Ecto neural progenitor cell (in vitro differentiated cells): Measurements from ENCODE around the gene BMP6.

Experiments
- DNase-seq: peaks from one replicate; pipeline ENCODE4 v3.0.0-alpha.2; 2018; ENCODE audit warnings: low spot score

Gene BMP6

DNA sequence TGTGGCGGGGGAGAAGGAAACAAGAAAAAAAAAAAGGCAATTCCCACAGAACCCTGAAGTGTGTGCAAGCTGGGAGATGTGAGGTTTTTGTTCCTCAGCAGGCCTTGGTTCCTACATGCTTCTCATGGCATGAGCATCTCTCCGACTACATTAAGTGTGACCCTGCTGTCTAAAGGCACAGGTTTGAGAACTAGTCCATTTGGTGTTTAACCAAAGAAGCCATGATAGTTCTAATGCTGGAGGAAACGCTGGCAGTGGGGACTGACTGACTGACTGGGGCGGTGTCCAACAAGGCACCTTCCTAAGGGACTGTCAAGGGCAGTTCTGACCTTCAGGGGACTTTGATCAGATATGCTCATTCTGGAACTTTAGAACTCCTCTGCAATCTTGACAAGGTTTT lies 180.8 kb downstream of the BMP6 start:
- no peak for DNase-seq

DNA sequence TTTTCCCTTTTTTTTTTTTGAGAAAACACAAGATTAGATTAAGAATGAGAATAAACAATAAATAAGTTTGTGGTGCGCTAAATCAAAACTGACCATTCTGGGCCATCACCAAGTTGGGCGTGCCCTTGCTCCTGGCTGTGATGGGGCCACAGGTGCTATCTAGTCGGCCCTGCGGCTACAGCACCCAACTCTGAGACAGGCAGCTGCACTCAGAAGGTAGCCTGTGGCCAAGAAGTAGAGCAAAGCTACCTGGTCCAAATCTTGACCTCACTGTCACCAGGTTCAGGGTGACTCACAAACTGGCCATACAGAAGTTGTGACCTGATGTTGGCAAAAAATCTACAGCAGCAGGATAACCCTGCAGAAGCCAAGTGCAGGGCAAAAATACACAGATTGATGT lies 181.3 kb downstream of the BMP6 start:
- DNase-seq = no peak

DNA sequence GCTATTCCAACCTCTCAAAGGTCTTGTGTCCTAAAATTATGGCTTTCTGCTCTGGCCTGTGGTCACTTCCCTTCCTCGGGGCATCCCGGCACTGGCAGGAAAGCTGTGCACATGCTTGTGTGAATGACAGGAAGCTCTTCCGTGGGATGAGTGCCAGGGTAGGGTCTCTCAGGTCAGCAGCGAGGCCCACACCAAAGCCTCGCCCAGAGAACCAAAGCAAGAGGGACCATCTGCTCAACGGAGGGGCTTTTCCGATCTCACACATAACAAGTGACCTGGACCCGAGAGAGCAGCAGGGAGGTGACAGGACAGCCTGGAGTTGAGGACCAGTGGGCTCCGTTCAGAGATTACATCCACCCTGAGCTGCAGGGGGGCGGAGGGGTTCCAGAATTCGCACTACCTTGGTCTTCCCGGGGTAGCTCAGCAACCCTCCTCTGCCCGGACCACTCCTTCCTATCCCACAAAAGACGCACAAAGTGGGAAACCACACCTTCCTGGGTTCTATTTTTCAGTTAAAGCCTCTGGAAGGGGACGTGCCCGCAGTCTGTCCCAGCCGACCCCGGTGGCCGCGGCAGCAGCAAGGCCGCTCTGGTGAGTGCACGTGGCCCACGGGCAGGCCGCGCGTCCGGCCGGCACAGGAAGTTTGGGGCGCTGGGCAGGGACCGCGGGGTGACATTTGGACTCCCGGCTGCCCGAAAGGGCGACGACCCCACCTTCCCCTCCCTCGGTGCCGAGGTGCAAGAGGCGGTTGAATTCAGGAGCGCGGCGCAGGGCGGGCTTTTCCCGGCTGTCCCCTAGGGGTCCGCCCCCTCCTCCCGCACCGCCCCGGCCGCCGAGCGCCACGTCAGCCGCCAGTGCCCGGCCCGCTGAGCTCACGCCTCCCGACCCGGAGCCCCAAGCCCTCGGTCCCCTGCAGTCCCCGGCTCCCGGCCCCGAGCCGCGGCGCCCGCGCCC lies 183.7 kb downstream of the BMP6 start:
- peak; percentile 79 for DNase-seq

DNA sequence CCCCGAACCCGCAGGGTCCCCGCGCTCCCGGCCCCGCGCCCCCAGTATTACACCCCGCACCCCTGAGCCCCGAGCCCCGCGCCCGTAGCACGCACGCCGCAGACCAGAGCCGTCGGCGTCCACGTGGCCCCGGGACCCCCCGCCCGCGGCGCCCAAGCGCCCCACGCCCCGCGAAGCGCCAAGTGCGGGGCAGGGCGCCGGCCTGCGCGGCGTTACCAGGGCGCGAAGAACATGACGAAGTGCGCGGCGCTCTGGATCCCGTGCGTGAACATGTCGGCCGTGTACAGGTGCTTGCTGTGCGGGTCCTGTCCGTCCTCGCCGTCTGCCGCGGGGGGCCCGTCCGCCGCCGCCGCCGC lies 184.4 kb downstream of the BMP6 start:
- DNase-seq = no peak

DNA sequence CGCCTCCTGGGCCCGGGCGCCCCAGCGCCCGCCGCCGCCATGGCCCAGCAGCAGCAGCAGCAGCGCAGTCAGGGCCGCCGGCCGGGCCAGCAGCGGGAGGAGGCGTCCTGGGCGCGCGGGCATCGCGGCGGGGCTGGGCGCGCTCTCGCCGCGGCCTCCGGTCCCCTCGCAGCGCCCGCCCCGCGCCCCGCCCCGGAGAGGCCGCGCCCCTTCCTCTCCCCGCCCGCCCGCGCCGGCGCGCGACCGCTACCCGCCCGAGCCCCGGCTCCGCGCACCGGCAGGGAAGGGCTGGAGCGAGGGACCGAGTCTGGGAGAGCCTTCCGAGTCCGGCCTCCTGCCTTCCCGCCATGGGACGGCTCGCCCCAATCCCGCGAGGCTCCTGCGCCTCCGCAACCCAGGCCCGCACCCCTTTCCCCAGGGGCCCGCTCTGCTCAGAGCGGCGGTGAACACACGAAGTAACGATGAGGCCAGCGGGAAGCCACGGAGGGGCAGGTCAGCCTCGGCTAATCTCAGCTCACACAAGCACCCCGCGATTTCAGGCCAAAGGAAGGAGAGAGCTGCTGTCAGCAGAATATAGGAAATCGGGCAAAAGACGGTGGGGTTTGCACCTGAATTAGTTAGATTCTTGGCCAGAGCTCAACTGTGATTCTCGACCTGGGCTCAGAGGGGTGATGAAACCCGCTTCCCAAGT lies 184.9 kb downstream of the BMP6 start, which contains the start of gene TXNDC5:
TXNDC5 (minus strand) TSS at position 135 of the 691 bp plus-strand sequence; CDS start at position 123, 12 bp downstream.
- peak; percentile 89 for DNase-seq

DNA sequence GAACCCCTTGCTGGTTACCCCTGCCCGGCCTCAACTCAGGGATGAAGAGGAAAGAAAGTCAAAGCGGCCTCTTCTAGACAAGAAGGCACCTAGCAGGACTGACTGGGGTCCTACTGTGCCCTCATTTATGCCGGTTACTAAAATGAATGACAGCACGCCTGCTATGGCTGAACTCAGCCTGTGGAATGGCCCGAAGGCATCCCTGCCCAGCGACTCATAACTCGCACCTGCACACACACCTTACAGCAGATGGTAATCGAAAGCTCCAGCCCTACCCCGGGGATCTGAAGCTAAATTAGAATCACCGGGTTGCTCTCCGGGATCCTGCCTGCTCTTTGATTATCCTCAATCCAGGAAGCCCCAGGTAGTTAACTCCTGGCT lies 185.4 kb downstream of the BMP6 start:
- DNase-seq = peak; percentile 52

DNA sequence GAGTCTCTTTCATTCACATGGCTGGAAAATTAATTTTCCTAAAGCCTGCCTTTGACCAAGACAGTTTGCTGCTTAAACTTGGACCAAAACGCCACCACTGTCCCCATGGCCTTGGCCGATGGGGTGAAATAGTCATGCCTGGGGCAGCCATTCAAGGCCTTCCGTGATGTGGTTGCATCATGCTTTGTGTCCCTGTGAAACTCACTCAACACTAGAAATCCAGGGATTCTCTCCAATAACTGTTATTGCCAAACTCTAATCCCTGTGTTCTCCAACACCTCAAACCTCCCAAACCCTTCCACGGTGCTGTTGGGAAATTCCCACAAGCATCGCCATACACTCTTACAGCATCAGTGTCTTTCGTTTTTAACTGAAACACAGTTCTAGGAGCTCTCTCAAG lies 186.1 kb downstream of the BMP6 start:
- peak; percentile 22 for DNase-seq

DNA sequence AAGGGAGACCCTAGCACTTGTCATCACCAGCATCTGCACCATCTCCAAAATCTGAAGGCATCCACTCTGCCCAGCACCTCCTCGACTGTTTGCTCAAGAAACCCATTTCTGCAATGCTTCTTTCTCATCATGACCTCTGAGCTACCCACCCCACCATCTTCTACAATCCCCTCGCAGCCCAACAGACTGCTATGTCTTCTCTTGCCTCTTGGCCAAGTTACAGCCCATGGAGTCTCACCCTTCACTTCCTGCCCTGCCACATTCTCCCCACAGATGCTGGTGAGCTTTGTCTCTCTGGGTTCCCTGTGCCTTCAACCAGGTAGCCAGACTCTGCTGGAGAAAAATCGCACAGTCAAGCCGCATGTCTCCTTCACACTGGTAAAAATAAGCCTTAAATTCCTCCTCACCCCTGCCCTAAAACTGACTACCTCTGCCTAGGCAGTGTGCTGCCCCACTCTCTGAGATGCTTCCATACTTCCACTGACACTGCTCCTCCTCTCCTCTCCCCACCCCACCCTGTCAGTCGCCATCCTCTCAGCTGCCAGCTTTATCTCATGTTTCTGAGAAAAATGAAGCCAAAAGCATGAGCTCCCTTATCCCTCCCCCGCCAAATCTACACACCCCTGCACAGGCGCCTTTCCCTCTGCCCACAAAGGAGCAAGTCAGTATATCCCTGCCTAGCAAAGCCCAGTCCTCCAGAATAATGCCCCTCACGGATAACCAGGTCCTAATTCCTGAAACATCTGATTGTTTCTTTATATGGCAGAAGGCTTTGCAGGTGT lies 187.0 kb downstream of the BMP6 start:
- peak; percentile 40 for DNase-seq

DNA sequence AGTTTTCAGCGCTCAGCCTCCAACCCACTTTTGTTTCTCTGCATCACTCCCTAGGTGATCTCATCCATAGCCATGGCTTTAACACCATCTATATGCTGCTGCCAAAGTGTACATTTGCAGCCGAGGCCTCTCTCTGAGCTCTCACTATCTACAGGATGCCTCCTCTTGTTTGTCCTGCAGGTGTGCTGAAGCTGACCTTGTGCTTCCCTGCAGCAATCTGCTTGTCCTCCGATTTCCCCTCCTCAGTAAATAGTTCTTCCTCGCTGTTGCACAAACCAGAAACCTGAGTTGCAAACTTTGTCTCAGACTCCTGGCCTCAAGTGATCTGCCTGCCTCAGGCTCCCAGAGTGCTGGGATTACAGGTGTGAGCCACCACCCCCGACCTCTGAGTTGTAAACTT lies 188.4 kb downstream of the BMP6 start:
- peak; percentile 35 for DNase-seq

DNA sequence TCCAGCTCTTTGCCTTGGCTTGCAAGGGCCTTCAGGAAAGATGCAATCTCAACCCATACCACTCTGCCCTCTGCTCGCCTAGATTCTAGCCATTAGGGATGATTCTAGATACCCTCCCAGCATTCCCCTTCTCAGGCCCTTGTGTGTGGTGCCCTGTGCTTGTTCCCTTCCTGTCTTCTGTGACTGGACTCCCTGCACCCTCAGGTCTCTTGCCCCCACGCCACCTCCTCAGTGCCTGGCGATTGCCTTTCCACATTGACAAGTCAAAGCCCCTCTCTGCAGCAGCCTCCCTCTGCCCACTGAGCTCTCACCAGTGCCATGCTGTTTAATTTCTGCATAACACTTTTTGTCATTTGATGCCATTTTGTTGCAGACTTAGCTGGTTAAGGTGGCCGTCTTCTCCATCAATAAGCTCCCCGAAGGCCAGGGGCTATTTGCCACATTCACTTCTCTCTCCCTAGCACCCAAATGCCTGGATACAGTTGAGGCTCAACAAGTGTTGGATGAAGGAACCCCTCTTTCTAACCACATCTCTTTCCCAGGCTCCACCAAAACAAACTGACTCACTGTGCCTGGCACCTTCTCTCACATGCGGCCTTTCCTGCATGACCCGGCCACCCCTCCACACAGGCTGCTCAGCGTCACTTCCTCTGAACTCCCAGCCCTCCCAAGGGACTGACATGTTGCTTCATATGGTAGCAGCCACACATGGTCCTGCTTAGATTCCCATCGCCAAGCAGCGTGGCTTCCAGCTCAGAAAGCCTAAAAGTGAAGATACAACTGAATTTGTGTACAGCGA lies 189.3 kb downstream of the BMP6 start:
- DNase-seq = peak; percentile 32

DNA sequence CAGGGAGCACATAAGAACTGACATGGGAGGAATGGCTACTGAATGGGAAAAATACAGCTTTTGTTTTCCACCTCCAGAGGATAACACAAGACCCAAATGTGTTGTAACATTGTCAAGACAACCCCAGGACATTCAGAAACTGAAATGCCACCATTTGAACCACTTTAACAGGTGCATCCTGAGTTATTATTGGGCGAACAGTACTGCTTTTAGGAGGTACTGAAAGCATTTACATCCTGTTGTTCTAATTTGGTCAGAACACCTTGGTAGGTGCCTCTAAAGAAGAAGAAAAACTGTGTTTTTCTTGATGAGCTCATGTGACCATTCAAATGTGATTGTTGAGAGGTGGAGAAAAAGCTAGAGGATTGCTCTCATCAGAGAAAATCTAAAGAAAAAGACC lies 191.1 kb downstream of the BMP6 start:
- DNase-seq = no peak

DNA sequence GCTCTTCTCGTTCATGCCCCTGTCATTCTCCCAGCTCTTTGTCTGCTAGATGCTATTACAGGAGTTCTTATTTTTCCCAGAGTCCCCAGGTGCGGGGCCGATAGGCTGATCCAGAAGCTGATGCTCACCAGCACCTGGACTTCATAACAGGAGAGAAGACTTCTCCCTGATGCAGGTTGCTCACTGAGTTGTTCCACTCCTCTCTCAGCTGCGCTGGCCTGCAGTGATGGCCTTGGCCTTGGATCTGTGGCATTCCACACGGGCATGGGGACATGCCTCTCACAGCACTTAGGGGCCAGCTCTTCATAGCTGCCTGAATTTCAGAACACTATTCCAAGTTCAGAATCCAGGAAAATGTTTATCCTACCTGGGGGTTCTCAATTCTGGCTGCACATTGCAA lies 191.8 kb downstream of the BMP6 start:
- DNase-seq = no peak

DNA sequence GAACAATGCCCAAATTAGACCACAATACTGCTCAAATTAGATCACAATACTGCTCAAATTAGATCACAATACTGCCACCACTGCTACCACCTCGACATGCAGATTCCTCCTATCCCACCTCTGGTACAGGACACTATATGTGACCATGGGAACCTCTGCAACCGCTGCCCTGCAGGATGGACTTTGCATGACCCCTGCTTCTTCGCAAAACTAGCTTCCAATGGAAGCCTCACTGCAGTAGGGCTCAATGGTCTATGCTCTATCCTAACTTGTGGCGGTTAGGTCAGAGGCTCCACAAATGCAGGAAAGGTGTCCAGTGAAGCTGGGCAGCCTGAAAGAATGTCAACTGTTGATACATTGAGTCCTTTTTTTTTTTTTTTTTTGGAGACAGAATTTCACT lies 192.5 kb downstream of the BMP6 start:
- DNase-seq = no peak

DNA sequence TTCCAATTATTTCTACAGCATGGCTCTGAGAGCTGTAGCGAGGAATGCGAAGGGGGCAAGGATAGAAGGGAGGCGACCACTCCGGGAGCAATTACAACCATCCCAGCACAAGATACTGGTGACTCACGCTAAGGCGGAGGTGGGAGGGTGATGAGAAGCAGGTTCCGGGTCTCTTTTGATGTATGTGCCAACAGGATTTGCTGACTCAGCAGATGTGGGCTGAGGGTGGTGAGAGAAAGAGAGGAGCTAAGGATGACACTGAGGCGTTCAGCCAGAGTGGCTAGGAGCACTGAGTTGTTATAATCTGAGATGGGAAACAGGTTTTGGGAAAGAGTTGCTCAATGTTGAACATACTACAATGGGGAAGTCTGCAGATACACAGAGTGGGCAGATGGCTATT lies 194.0 kb downstream of the BMP6 start:
- DNase-seq = peak; percentile 31

DNA sequence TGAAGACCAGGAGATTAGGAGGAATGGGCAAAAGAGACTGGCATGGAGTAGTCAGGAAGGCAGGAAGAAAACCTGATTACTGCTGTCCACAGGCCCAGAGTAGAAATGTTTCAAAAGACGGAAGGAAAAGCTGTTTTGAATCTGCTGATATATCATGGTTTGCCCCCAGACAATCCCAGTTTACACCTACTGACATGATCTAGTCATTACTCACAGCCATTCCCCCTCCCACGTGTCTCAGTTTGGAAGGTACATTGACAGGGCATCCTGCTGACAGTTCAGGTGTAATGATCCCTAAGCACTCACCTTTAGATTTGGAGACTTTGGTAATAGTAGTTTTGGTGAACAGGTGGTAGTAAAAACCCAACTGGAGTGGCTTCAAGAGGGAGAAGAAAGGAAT lies 194.5 kb downstream of the BMP6 start:
- DNase-seq = peak; percentile 2

DNA sequence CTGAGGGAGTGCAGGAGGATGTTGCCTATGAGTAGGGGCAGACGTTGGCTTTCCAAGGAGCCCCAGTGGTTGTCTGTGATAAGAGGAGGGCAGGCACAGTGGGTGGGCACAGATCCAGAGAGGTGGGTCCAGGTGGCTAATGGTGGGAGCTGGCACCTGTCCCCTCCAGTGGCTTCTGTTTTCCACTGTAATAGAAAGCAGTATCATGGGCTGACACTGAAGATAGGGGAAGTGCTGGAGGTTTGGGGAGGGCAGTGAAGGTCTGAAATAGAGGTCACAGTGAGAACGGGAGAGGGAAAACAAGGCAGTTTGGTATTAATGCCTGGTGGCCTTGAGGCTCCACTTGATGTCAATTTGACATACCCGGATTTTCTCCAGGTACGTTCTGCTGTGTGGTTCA lies 195.1 kb downstream of the BMP6 start:
- no peak for DNase-seq

DNA sequence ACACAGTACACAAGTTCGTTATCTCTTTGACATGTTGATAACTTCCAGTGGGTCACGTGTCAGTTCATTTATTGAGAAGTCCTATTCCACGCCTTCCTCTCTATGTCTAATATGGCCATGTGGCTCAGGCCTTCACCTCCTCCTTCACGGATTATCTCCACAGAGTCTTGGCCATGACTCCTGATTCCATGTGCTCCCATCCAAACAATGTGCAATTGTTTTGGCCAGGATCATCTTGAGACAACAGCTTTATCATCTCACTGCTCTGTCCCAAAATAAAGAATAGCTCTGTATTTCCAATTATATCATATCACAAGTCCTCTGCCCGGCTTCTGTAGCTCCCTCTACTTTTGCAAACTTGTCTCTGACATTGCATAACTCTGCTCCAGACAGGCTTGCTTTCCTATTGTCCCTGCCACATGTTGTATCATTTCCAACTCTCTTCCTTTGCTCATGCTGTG lies 195.8 kb downstream of the BMP6 start:
- DNase-seq = no peak

DNA sequence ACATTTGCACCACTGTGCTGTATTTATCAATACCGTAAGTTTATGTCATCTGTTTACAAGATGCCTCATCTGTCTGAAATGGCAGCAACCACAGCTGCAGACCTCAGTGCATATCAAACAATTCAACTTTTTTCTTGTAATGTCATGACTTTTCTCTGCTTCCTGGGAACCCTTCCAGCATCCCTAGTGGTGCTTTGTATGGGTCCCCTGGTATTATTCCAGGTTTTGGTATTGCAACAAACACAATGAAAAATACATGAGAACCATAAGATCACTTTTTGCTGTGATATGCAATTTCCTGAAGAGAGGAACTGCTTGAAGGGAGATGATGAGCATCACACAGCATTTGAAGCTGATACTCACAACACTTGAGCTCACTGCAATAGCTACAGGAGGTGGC lies 196.7 kb downstream of the BMP6 start:
- no peak for DNase-seq

DNA sequence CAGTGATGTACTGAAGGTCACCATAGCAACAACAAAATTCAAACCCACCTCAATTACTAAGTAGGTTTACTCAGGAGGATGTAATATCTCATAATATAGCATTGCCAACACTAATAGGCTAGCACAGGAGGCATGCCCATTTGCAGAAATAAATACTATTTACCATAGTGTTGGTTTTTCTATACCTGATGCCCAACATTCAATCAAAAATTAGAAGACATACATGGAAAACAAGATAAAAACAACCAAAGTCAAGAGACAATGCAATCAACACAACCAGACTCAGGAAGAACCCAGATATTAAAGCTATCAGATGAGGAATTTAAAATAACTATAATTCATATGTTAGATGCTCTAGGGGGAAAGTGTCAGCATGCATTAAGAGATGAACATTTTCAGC lies 199.0 kb downstream of the BMP6 start:
- DNase-seq = no peak
